T follicular helper cell (primary cell): ENCODE data around the gene ISX.

Experiments
- DNase-seq: peaks from one replicate; pipeline ENCODE4 v3.0.0-alpha.2; 2020; ENCODE audit warnings: low read depth

The ISX gene

DNA sequence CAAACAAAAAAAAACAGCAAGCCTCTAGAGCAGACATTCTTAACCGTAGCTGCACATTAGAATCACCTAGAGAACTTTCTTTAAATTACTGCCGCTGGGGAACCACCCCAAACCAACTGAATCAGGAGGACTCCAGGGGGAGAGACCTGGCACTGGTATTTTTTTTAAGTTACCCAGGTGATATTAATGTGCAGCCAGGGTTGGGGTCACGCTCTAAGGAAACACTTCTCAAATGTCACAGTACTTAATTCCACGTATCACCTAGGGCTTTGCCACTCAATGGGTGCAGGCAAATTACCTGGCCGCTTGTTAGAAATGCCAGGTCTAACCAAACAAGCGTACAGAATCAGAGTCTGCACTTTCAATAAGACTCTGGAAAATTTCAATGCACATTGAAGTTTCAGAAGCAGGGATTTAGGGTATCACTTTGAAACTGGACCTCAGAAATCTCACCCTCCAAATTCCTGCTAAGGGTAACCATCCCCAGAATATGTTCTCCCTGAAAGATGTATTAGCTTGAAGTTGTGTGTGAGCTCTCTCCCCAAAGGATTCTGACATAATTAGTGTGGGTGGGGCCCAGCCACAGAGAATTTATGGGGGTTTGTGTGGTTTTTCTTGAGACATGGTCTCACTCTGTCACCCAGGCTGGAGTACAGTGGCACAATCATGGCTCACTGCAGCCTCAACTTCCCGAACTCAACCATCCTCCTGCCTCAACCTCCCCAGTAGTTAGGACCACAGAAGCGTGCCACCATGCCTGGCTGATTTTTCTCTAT is 12.7 kb upstream of the ISX start:
- DNase-seq: no peak

DNA sequence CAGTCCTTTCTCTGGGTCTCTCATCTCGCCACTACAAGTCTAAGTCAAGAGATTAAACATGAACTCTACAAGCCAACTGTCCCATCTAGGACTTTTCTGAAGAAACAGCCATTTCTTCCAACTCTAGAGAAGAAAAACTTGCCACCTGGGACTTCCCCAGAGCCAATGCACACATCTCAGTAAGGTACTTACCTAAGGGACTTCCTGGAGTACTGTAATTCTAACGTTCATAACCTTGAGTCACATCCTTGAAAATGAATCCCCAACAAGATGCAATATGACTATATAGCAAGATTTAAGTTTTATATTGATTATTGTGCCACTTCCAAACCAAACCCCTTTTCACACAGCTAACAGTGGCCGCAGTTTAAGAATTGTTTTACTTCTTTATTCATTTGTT is 11.9 kb upstream of the ISX start:
- DNase-seq: no peak

GRCh38 chr22:35056486-35056885 is 9.5 kb upstream of the ISX start:
- DNase-seq: no peak

DNA sequence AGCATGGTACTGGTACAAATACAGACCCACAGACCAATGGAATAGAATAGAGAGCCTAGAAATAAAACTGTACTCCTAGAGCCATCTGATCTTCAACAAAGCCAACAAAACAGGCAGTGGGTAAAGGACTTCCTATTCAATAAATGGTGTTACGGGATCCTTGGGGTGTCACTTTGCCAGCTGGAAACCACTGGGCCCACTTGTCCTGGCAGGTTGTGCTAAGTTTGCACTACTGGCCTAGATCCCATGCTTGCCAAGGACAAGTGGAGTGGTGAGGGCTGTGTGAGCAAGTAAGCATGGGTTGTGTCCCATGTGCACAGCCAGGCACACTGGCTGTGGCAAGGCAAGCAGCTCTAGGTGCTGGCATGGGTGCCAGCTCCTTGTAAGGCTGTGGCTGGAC is 8.8 kb upstream of the ISX start:
- DNase-seq: no peak

GRCh38 chr22:35059632-35060031 is 6.3 kb upstream of the ISX start:
- no peak for DNase-seq

GRCh38 chr22:35064664-35065063 is 1.3 kb upstream of the ISX start:
- no peak for DNase-seq

- no peak for DNase-seq
Observed at GRCh38 chr22:35065183-35065582, 775 bp upstream of the ISX start.

DNA sequence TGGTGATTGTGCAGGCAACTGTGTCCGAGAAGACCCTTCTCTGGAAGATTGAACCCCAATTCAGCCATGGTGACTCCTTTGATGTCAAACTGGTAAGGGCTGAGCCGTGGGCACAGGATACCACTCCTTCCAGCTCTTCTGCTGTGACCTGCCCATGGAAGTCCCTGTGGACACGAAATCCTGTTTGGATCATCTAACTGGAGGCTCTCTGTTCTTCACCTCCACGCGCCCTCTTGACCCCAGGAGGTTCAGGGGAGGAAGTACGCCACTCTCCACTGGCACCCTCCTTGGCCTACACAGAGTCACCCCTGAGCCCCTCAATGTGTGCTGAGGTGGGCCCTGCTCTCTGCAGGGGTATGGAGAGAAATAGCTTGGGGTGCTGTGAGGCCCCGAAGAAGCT is 810 bp downstream of the ISX start:
- DNase-seq: no peak

GRCh38 chr22:35069541-35069940 is 3.6 kb downstream of the ISX start:
- no peak for DNase-seq

DNA sequence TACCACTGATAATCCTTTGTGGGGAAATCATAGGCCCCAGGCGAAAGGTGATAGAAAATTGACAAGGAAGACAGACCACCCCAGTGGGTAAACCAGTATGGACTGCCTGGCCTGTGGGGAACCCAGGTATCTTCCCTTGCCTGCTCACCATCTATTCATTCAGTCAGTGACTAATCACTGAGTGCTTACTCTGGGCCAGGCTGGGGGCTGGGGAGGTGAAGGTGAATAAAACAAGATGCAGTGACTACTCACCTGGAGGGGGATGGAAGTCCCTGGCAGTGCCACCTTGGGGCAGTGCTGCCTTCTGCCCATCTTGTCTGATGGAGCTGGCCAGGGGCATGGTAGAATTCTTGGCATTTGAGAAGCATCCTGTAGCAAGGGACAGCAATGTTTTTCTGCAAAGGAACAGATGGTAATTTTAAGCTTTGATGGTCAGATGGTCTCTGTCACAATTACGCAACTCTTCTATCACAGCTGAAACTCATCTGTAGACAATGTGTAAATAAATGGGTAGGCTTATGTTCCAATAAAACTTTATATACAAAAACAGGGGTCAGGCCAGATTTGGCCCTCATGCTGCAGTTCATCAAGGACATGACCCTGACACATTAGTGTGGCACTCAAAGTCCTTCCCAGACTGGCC is 4.6 kb downstream of the ISX start:
- no peak for DNase-seq

DNA sequence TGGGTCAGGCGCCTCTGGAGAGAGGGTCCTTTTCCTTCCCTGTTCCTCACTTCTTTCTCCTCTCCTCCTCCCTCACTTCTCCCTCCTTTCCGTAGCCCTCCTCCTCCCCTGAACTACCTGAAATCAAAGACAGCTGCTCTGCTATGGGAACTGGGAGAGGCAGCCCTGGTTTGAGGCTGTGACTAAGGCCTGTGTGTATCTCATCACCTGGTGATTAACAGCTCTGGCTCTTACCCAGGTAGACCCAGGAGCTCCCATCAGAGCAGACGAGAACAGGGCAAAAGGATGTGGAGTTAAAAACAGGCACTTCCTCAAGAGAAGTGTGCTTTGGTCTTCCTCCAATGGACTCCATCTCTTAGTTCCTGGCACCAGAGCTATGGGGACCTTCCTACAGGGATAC is 5.8 kb downstream of the ISX start:
- DNase-seq: no peak

GRCh38 chr22:35072925-35073324 is 7.0 kb downstream of the ISX start:
- DNase-seq: no peak

DNA sequence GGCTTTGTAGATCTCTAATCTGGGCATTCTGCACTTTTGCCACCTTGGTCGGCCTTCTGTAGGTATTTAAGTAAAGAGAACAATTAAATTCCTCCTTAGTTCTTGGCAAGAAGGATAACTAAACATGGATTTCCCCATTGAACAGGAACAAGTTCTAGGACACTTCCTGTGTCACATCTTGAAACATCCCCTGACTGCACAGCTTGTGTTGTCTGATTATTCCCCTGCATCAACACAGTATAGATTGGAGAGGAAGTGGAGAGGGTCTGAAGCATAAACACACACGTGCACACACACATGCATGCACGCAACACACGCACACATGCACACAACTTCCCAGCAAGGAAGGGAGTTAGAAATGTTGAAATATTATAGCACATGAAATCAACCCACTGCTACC is 8.6 kb downstream of the ISX start:
- DNase-seq: no peak

GRCh38 chr22:35076630-35077029 is 10.7 kb downstream of the ISX start:
- DNase-seq: no peak

- no peak for DNase-seq
Observed at GRCh38 chr22:35085621-35086020, 19.7 kb downstream of the ISX start.

- DNase-seq: no peak
Observed at GRCh38 chr22:35089139-35089538, 23.2 kb downstream of the ISX start.

DNA sequence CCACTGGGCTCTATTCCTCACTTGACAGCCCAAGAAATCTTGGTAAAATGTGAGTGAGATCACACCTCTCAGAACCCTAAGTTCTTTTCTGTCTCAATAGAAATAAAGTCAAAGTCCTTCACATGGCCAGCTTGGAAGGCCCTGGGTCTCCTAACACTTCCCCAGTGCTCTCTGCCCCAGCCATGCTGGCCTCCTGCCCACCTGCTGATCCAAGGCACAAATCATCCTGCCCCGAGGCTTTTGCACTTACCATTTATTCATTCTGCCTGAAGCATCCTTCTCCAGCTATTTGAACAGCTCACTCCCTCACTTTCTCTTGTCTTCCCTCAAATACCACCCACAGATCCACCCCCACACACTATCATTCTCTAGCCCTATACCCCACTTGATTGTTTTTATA is 26.4 kb downstream of the ISX start:
- DNase-seq: no peak

- no peak for DNase-seq
Observed at GRCh38 chr22:35098921-35099320, 33.0 kb downstream of the ISX start.

- DNase-seq: no peak
Observed at GRCh38 chr22:35099883-35100282, 33.9 kb downstream of the ISX start.

DNA sequence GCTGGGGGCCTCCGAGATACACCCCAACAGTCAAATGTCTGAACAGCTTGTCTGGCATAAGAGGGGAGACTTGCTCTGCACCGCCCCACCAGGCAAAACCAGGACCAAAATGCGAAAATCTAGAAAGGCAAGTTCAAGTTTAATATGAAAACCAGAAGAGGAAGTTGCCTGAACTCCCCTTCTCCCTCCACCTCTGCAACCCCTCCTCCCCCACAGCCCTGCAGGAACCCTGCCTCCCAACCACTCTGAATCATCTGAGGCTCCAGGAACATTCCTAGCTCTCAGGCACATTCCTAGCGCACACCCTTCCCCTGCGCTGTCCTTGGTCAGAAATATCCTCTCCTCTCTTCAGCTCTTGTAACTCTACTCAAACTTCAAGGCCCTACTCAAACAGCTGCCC is 36.7 kb downstream of the ISX start:
- no peak for DNase-seq

GRCh38 chr22:35103761-35104160 is 37.8 kb downstream of the ISX start:
- no peak for DNase-seq

GRCh38 chr22:35104491-35104890 is 38.5 kb downstream of the ISX start:
- no peak for DNase-seq

- DNase-seq: no peak
Observed at GRCh38 chr22:35109616-35110015, 43.7 kb downstream of the ISX start.

DNA sequence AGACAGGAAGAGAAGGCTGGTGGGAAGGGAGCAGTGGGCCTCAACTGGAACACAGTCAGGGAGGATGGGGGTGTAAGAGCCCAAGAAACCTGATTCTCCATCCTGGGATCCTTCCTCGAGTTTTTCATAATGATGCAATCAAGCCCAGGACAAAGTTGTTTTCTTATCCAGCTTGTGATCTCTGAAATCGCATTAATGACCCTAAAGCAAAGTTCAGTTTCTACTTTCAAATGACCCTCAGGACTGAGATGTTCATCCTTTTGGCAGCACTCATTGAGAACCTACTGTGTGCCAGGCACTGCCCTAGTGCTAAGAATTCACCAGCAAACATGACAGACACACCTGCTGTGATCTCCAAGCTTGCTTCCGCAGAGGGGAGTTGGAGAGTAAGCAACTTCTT is 45.3 kb downstream of the ISX start:
- DNase-seq: no peak
